ENCODE data around the gene CSH1.
"Not testable (repeated sequence)": the region's sequence is repeated elsewhere in the genome, so short reads cannot be mapped to it uniquely, and the experiment has no call there.

- not testable (repeated sequence) for TF ChIP-seq SP1 (IDR thresholded peaks at IDR 0.05); CTCF (IDR thresholded peaks at IDR 0.05; ENCODE audit: low read depth, low read length, missing input control); RAD21 (IDR thresholded peaks at IDR 0.05); GABPA (IDR thresholded peaks at IDR 0.05 in 1 of 2, conservative IDR thresholded peaks at IDR 0.05 in 1 of 2); NR2F2 (IDR thresholded peaks at IDR 0.05); HNF4G (IDR thresholded peaks at IDR 0.05); REST (IDR thresholded peaks at IDR 0.05); TAF1 (conservative IDR thresholded peaks at IDR 0.05); MAX (IDR thresholded peaks at IDR 0.05)
These were observed 26.1 kb downstream of the CSH1 start for GRCh38 chr17:63870292-63870665.

All from liver (tissue), 3 donors.